ENCODE measurements around the gene MBNL2.
A peak's percentile ranks its signal among the peaks of the same experiment; 100 is the strongest.

MBNL2 gene

GRCh38 chr13:97215325-97215724, 6.8 kb upstream of the MBNL2 start:
- H3K4me3 ChIP-seq (ENCODE audit: control insufficient read depth, low read depth, low read length) = no peak overlapping the region
- no peak for TF ChIP-seq CTCF (IDR thresholded peaks at IDR 0.05; ENCODE audit: control insufficient read depth, insufficient read depth, low read depth, low read length, missing control alignments)
- no peak for DNase-seq (ENCODE audit: low read depth)

GRCh38 chr13:97219226-97219625, 2.9 kb upstream of the MBNL2 start:
- no peak for DNase-seq (ENCODE audit: low read depth)
- no peak overlapping the region for H3K4me3 ChIP-seq (ENCODE audit: control insufficient read depth, low read depth, low read length)
- TF ChIP-seq CTCF (IDR thresholded peaks at IDR 0.05; ENCODE audit: control insufficient read depth, insufficient read depth, low read depth, low read length, missing control alignments) = no peak

GRCh38 chr13:97220151-97220900, 1.8 kb upstream of the MBNL2 start:
- no peak for TF ChIP-seq CTCF (IDR thresholded peaks at IDR 0.05; ENCODE audit: control insufficient read depth, insufficient read depth, low read depth, low read length, missing control alignments)
- no peak for DNase-seq (ENCODE audit: low read depth)
- H3K4me3 ChIP-seq (ENCODE audit: control insufficient read depth, low read depth, low read length) = no peak overlapping the region

GRCh38 chr13:97221046-97221445, 1.1 kb upstream of the MBNL2 start:
- DNase-seq (ENCODE audit: low read depth) = no peak
- TF ChIP-seq CTCF (IDR thresholded peaks at IDR 0.05; ENCODE audit: control insufficient read depth, insufficient read depth, low read depth, low read length, missing control alignments) = no peak
- H3K4me3 ChIP-seq (ENCODE audit: control insufficient read depth, low read depth, low read length) = no peak overlapping the region

GRCh38 chr13:97221466-97221865, 667 bp upstream of the MBNL2 start:
- no peak for TF ChIP-seq CTCF (IDR thresholded peaks at IDR 0.05; ENCODE audit: control insufficient read depth, insufficient read depth, low read depth, low read length, missing control alignments)
- H3K4me3 ChIP-seq (ENCODE audit: control insufficient read depth, low read depth, low read length) = no peak overlapping the region
- DNase-seq (ENCODE audit: low read depth) = no peak

- no peak for DNase-seq (ENCODE audit: low read depth)
- H3K4me3 ChIP-seq (ENCODE audit: control insufficient read depth, low read depth, low read length) = peak overlapping the region; percentile 58
- no peak for TF ChIP-seq CTCF (IDR thresholded peaks at IDR 0.05; ENCODE audit: control insufficient read depth, insufficient read depth, low read depth, low read length, missing control alignments)
These were observed 1.0 kb downstream of the MBNL2 start for GRCh38 chr13:97223037-97223710.
